Keratinocyte (primary cell): ENCODE data around the gene POP4. TPM values are rescaled to one million over a fixed set of nuclear protein-coding genes. Genes with fewer than 3 reads are reported as not detected.

Experiments used
- DNase-seq: peaks from one replicate; pipeline ENCODE4 v3.0.0-alpha.2; 2011; ENCODE audit warnings: low read depth, missing footprints, low spot score
- FAIRE-seq: peaks from 2 replicates; lab custom pipeline; 2011; peaks lifted over from hg19 to GRCh38; lab: Jason Lieb, UNC
- H2AFZ ChIP-seq: 2 replicates; pipeline ENCODE4 v1.6.0; 2012; ENCODE audit warnings: low read length, control low read depth, inconsistent platforms; ENCODE audit not compliant: control insufficient read depth
- H3K27ac ChIP-seq: 2 replicates; pipeline ENCODE4 v1.5.1; 2011; ENCODE audit warnings: low read length; ENCODE audit not compliant: control insufficient read depth, insufficient read depth
- H3K27me3 ChIP-seq: 3 replicates; pipeline ENCODE4 v1.6.0; 2011; ENCODE audit warnings: low read length; ENCODE audit not compliant: control insufficient read depth, insufficient read depth; ENCODE audit errors: extremely low read depth
- H3K36me3 ChIP-seq, 2 experiments: 2 replicates in 1 of 2; 3 replicates in 1 of 2; pipeline ENCODE4 v1.5.1; 2011; ENCODE audit warnings: low read length in 2 of 2, mild to moderate bottlenecking in 1 of 2; ENCODE audit not compliant: control insufficient read depth in 2 of 2, insufficient read depth in 2 of 2; ENCODE audit errors: extremely low read depth in 1 of 2
- H3K4me1 ChIP-seq: 3 replicates; pipeline ENCODE4 v1.5.1; 2011; ENCODE audit warnings: low read length; ENCODE audit not compliant: control insufficient read depth, insufficient read depth; ENCODE audit errors: extremely low read depth
- H3K4me2 ChIP-seq: 3 replicates; pipeline ENCODE4 v1.6.0; 2011; ENCODE audit warnings: low read depth, low read length; ENCODE audit not compliant: control insufficient read depth, insufficient read depth; ENCODE audit errors: extremely low read depth
- H3K4me3 ChIP-seq, 3 experiments: fragments of 200-600 bp in 1 of 3; sonication (generic) in 1 of 3; 2 replicates in 2 of 3; 3 replicates in 1 of 3; pipeline ENCODE4 v1.5.1; 2011 to 2016; ENCODE audit warnings: low read length in 3 of 3, mild to moderate bottlenecking in 3 of 3, control low read depth in 2 of 3, inconsistent platforms in 1 of 3, low read depth in 1 of 3, mixed read lengths in 1 of 3, mixed run types in 1 of 3, moderate library complexity in 1 of 3; ENCODE audit not compliant: control insufficient read depth in 2 of 3, insufficient read depth in 2 of 3; ENCODE audit errors: extremely low read depth in 1 of 3
- H3K79me2 ChIP-seq: 2 replicates; pipeline ENCODE4 v1.6.0; 2012; ENCODE audit warnings: low read length; ENCODE audit not compliant: control insufficient read depth, insufficient read depth
- H3K9ac ChIP-seq: 3 replicates; pipeline ENCODE4 v1.6.0; 2011; ENCODE audit warnings: low read length; ENCODE audit not compliant: control insufficient read depth, insufficient read depth; ENCODE audit errors: extremely low read depth
- H3K9me1 ChIP-seq: 3 replicates; pipeline ENCODE4 v1.6.0; 2011; ENCODE audit warnings: low read length; ENCODE audit not compliant: control insufficient read depth, insufficient read depth; ENCODE audit errors: extremely low read depth
- H3K9me3 ChIP-seq: 2 replicates; pipeline ENCODE4 v1.5.1; 2012; ENCODE audit warnings: low read depth, low read length; ENCODE audit not compliant: control insufficient read depth
- H4K20me1 ChIP-seq: 3 replicates; pipeline ENCODE4 v1.6.0; 2011; ENCODE audit warnings: low read length; ENCODE audit not compliant: control insufficient read depth, insufficient read depth; ENCODE audit errors: extremely low read depth
- EZH2 ChIP-seq: IDR thresholded peaks from one replicate; pipeline ENCODE4 v1.6.1; 2012; ENCODE audit warnings: inconsistent platforms, mild to moderate bottlenecking, low read length, moderate library complexity
- dilution Hi-C: fragments of 300-500 bp; cut with MboI; formaldehyde crosslinking; loops from one replicate; pipeline ENCODE4 v1.7.0; 2020; ENCODE audit warnings: low sequenced_read_pairs; ENCODE audit not compliant: extremely low pct_ligation_motif_present
- polyA plus RNA-seq, 5 experiments: library from polyadenylated mRNA; depleted of rRNA in 3 of 5; stranded (reverse) in 3 of 5; stranded (forward) in 1 of 5; unstranded in 1 of 5; fragments of >200 nt; gene quantifications; 1 replicate in 1 of 5; 2 replicates in 3 of 5; 3 replicates in 1 of 5; pipeline versions ENCODE4 v1.2.1 to v1.2.3, GENCODE V29; 2011 to 2012; ENCODE audit warnings: missing spikeins in 2 of 5, low read depth in 1 of 5, low replicate concordance in 1 of 5
- TF ChIP-seq, protein P1 (sequence below), 3 experiments: IDR thresholded peaks in 1 of 3; conservative IDR thresholded peaks in 1 of 3; optimal IDR thresholded peaks in 1 of 3; 2 replicates in 2 of 3; 3 replicates in 1 of 3; pipeline versions ENCODE3 to v1.5.1; 2011; ENCODE audit warnings: low read length in 3 of 3, mild to moderate bottlenecking in 3 of 3, moderate library complexity in 2 of 3, control low read depth in 1 of 3, inconsistent platforms in 1 of 3; ENCODE audit not compliant: insufficient read depth in 2 of 3; ENCODE audit errors: extremely low read depth in 1 of 3

The POP4 gene
- polyA plus RNA-seq, 1 donor (not counting 4 experiments of a cell fraction or from before 2014, with no cell fraction given), result 104 TPM

DNA sequence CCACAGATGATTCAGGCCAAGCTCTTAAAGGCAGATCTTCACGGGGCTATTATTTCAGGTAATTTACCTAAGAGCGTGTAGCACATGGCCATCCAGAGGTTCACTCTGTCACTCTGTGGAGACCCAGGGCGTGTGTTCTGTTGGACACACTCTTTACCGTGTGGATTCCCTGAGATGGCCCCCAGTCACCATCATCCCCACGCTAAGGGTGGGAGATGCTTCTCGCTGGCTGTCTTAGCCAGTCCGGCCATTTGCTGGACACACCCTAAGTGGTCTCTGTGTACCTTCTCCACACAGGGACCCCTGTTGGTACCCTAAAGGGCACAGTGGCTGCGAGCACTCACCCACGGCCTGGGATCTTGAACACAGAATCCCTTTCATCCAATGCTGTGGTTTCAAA lies 6.0 kb downstream of the POP4 start:
- Histone ChIP-seq H3K4me3 (no peak overlapping the region), H3K27me3 (no peaks in the 10 kb centered on the region), H3K36me3 (peaks cover 36 to 41% of the 10 kb centered on the region in 2 experiments), H3K4me1 (peaks cover 1% of the 10 kb centered on the region), H3K9me1 (no peaks in the 10 kb centered on the region), H4K20me1 (no peaks in the 10 kb centered on the region), H3K9me3 (no peaks in the 10 kb centered on the region), H2AFZ (no peak overlapping the region), H3K9ac (no peak overlapping the region), H3K27ac (no peak overlapping the region), H3K4me2 (no peak overlapping the region), H3K79me2 (peaks cover 3% of the 10 kb centered on the region)
- FAIRE-seq (no peak), DNase-seq (no peak)
- dilution Hi-C loops, result no loop called here
- TF ChIP-seq EZH2, result no peak
- TF ChIP-seq, protein P1, sequence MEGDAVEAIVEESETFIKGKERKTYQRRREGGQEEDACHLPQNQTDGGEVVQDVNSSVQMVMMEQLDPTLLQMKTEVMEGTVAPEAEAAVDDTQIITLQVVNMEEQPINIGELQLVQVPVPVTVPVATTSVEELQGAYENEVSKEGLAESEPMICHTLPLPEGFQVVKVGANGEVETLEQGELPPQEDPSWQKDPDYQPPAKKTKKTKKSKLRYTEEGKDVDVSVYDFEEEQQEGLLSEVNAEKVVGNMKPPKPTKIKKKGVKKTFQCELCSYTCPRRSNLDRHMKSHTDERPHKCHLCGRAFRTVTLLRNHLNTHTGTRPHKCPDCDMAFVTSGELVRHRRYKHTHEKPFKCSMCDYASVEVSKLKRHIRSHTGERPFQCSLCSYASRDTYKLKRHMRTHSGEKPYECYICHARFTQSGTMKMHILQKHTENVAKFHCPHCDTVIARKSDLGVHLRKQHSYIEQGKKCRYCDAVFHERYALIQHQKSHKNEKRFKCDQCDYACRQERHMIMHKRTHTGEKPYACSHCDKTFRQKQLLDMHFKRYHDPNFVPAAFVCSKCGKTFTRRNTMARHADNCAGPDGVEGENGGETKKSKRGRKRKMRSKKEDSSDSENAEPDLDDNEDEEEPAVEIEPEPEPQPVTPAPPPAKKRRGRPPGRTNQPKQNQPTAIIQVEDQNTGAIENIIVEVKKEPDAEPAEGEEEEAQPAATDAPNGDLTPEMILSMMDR (optimal IDR thresholded peaks at IDR 0.05 in 1 of 3, IDR thresholded peaks at IDR 0.05 in 1 of 3, conservative IDR thresholded peaks at IDR 0.05 in 1 of 3; ENCODE audit: extremely low read depth in 1 of 3, insufficient read depth in 2 of 3, low read length in 3 of 3), result no peak

DNA sequence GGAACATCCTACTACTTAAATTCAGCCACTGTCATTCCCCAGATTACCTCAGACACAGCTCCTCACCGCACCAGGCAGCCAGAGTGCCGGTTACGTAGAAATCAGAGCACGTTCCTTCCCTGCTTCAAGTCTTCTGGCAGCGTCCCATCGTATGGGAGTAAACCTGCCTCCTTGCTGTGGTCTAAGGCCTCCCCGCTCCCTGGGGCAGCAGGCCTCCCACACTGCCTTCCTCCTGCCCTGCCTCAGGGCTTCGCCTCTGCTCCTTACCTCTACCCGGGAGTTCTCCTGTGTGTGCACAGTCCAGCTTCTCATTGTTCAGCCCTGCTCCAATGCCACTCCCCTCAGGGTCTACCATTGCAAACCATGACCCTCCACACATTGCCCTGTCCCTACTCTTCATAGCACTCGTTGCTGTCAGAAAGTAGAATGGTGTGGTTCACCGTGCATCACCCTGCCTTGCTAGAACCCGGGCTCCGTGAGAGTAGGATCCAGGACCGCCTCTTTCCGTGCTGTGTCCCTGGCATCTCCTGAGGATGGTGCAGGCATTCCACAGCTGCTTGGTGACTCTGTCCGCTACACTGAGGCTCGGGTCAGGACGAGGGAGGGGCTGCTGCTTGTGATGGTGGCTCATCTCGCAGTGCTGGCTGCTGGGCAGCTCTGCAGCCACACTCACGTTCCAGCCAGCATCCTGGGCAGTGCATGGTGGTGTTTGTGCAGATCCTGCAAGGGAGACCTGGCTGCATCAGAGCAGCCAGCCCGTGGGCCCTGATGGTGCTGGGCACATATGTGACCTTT lies 6.9 kb downstream of the POP4 start:
- FAIRE-seq, result no peak
- H3K9me3 ChIP-seq, result no peaks in the 10 kb centered on the region
- H3K27ac ChIP-seq, result no peak overlapping the region
- H3K36me3 ChIP-seq, result peaks cover 36 to 41% of the 10 kb centered on the region in 2 experiments
- no peaks in the 10 kb centered on the region for H3K4me1 ChIP-seq
- DNase-seq, result no peak
- dilution Hi-C loops, result no loop called here
- H4K20me1 ChIP-seq, result no peaks in the 10 kb centered on the region
- H3K27me3 ChIP-seq, result no peaks in the 10 kb centered on the region
- H3K4me2 ChIP-seq, result no peak overlapping the region
- TF ChIP-seq, protein P1 (optimal IDR thresholded peaks at IDR 0.05 in 1 of 3, IDR thresholded peaks at IDR 0.05 in 1 of 3, conservative IDR thresholded peaks at IDR 0.05 in 1 of 3; ENCODE audit: extremely low read depth in 1 of 3, insufficient read depth in 2 of 3, low read length in 3 of 3), result no peak
- no peak for TF ChIP-seq EZH2
- no peak overlapping the region for H2AFZ ChIP-seq
- H3K9me1 ChIP-seq, result no peaks in the 10 kb centered on the region
- H3K9ac ChIP-seq, result no peak overlapping the region
- H3K79me2 ChIP-seq, result no peaks in the 10 kb centered on the region
- no peak overlapping the region for H3K4me3 ChIP-seq
